ENCODE results near the gene NPEPL1.

- TF ChIP-seq CTCF (optimal IDR thresholded peaks at IDR 0.05 in 1 of 3, IDR thresholded peaks at IDR 0.05 in 1 of 3, conservative IDR thresholded peaks at IDR 0.05 in 1 of 3; ENCODE audit: extremely low read depth in 1 of 3, insufficient read depth in 2 of 3, low read length in 3 of 3) (no peak), EZH2 (IDR thresholded peaks at IDR 0.05; ENCODE audit: low read length) (no peak)
Measured at GRCh38 chr20:58688840-58689239, 3.8 kb upstream of the NPEPL1 start.
